ENCODE data around the gene RABGAP1.

DNA sequence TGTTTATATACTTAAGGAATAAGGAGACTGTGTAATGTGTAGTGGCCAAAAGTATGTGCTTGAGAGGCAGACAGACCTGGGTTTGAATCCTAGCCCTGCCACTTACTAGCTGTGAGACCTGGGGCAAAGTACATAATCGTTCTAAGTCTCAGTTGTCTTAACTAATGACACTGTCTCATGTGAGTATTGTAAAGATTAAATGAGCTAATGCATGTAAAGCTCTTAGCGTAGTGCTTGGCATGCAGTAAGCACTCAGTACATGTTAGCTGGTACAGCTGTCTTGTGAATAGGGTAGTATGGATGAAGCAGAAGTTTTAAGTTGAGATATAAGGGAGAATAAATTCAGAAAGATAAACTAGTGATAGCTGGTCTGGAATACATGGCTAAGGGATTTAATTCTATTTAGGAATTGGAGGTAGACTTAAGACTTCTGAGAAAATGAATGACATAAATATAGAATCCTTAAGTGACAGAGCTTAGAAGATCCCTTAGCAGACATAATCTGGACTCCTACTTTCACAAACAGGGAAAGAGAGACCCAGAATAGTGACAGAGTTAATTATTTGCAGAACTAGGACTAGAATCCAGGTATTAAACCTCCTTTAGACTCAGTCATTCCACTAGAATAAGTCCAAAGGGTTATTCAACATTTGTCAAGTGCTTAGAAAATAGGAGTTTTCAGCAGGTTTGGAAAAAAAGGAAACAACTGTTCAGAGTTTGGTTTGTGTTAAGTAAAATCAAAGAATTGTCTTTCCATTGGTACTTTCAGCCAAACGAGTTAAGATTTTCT lies 105.8 kb downstream of the RABGAP1 start:
- no peak for TF ChIP-seq POLR2A (IDR thresholded peaks at IDR 0.05; ENCODE audit: low read length)
- TF ChIP-seq GATA1 (IDR thresholded peaks at IDR 0.05; ENCODE audit: low read depth, low read length), result no peak

All from erythroblast (primary cell).